ENCODE results near the gene PRSS27. TPM values are rescaled to one million over a fixed set of nuclear protein-coding genes. Genes with fewer than 3 reads are reported as not detected.

PRSS27 gene
- total and polyA plus RNA-seq, 2 of the 4 experiments (the other 2 are of a cell fraction): under 0.01 to 0.58 TPM

GRCh38 chr16:2698103-2698870 lies 21.7 kb downstream of the PRSS27 start:
- Histone ChIP-seq H3K4me3 (ENCODE audit: insufficient read depth, low read depth, low read length) (no peak overlapping the region), H3K4me1 (ENCODE audit: control insufficient read depth, insufficient read depth, low read length) (no peaks in the 10 kb centered on the region), H2BK120ac (ENCODE audit: low read depth, low read length) (no peak overlapping the region), H3K9me1 (ENCODE audit: insufficient read depth, low read length) (no peaks in the 10 kb centered on the region; the same call in 1 of the 2 replicates), H4K91ac (ENCODE audit: insufficient read depth, low read depth, low read length) (no peak overlapping the region), H4K5ac (ENCODE audit: low read depth, low read length) (no peak overlapping the region), H2BK20ac (ENCODE audit: low read depth, low read length) (no peak overlapping the region), H3K56ac (ENCODE audit: extremely low read depth, insufficient read depth, low read length) (no peak overlapping the region), H4K20me1 (ENCODE audit: insufficient read depth, low read length) (peaks cover 3% of the 10 kb centered on the region), H3K18ac (ENCODE audit: low read depth, low read length) (no peak overlapping the region), H3K79me1 (ENCODE audit: low read depth in 1 of 2, low read length in 2 of 2) (peaks cover 0 to 18% of the 10 kb centered on the region in 2 experiments), H3K14ac (replicated peaks; ENCODE audit: low read depth, low read length) (no peak overlapping the region), H3K4me2 (ENCODE audit: low read depth, low read length) (no peak overlapping the region), H3K9me3 (ENCODE audit: control insufficient read depth, insufficient read depth, low read length) (no peaks in the 10 kb centered on the region), H3K27me3 (ENCODE audit: control insufficient read depth, insufficient read depth, low read length) (no peaks in the 10 kb centered on the region), H3K36me3 (ENCODE audit: control insufficient read depth, insufficient read depth, low read length) (peaks cover 57% of the 10 kb centered on the region), H2AK5ac (ENCODE audit: low read depth, low read length) (no peak overlapping the region), H2BK15ac (ENCODE audit: low read depth, low read length) (no peak overlapping the region), H2AK9ac (replicated peaks; ENCODE audit: low read depth, low read length, poor library complexity) (no peak overlapping the region), H3K23ac (ENCODE audit: low read depth, low read length) (no peak overlapping the region), H3K4ac (ENCODE audit: low read depth, low read length) (no peak overlapping the region), H3K27ac (ENCODE audit: insufficient read depth, low read length) (no peak overlapping the region), H3K9ac (ENCODE audit: low read depth, low read length) (no peak overlapping the region), H2AFZ (replicated peaks; ENCODE audit: low read length, poor library complexity) (no peak overlapping the region), H2BK5ac (ENCODE audit: low read depth, low read length, poor library complexity, severe bottlenecking) (no peak overlapping the region), H4K8ac (ENCODE audit: low read depth in 2 of 2, low read length in 2 of 2) (no peak overlapping the region)
- POLR2A ChIA-PET (ENCODE audit: unreplicated experiment): no interaction called here
- ATAC-seq (ENCODE audit: low read depth) (no peak), DNase-seq (no peak)
- TF ChIP-seq CHD1 (IDR thresholded peaks at IDR 0.05; ENCODE audit: low read depth, low read length): no peak
- TF ChIP-seq MAZ (IDR thresholded peaks at IDR 0.05; ENCODE audit: borderline replicate concordance, low read depth, low read length): no peak
- no peak for TF ChIP-seq SMC3 (IDR thresholded peaks at IDR 0.05; ENCODE audit: low read depth, low read length)
- TF ChIP-seq CEBPB (IDR thresholded peaks at IDR 0.05; ENCODE audit: low read depth, low read length): no peak
- TF ChIP-seq POLR2A (IDR thresholded peaks at IDR 0.05; ENCODE audit: low read depth, low read length): no peak
- TF ChIP-seq, protein P1, sequence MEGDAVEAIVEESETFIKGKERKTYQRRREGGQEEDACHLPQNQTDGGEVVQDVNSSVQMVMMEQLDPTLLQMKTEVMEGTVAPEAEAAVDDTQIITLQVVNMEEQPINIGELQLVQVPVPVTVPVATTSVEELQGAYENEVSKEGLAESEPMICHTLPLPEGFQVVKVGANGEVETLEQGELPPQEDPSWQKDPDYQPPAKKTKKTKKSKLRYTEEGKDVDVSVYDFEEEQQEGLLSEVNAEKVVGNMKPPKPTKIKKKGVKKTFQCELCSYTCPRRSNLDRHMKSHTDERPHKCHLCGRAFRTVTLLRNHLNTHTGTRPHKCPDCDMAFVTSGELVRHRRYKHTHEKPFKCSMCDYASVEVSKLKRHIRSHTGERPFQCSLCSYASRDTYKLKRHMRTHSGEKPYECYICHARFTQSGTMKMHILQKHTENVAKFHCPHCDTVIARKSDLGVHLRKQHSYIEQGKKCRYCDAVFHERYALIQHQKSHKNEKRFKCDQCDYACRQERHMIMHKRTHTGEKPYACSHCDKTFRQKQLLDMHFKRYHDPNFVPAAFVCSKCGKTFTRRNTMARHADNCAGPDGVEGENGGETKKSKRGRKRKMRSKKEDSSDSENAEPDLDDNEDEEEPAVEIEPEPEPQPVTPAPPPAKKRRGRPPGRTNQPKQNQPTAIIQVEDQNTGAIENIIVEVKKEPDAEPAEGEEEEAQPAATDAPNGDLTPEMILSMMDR (conservative IDR thresholded peaks at IDR 0.05; ENCODE audit: low read depth, low read length): no peak
- TF ChIP-seq RFX5 (IDR thresholded peaks at IDR 0.05; ENCODE audit: low read depth, low read length): no peak
- TF ChIP-seq, protein P2, sequence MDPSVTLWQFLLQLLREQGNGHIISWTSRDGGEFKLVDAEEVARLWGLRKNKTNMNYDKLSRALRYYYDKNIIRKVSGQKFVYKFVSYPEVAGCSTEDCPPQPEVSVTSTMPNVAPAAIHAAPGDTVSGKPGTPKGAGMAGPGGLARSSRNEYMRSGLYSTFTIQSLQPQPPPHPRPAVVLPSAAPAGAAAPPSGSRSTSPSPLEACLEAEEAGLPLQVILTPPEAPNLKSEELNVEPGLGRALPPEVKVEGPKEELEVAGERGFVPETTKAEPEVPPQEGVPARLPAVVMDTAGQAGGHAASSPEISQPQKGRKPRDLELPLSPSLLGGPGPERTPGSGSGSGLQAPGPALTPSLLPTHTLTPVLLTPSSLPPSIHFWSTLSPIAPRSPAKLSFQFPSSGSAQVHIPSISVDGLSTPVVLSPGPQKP (IDR thresholded peaks at IDR 0.05; ENCODE audit: borderline replicate concordance, low read depth, low read length): no peak
- TF ChIP-seq NFE2L2 (IDR thresholded peaks at IDR 0.05; ENCODE audit: low read depth, low read length): no peak
- TF ChIP-seq MAFK (IDR thresholded peaks at IDR 0.05; ENCODE audit: low read depth, low read length): no peak
- no peak for TF ChIP-seq BHLHE40 (IDR thresholded peaks at IDR 0.05; ENCODE audit: low read depth, low read length)
- TF ChIP-seq RAD21 (IDR thresholded peaks at IDR 0.05; ENCODE audit: low read length): no peak
- no peak for TF ChIP-seq USF2 (IDR thresholded peaks at IDR 0.05; ENCODE audit: low read depth, low read length)
- no TSS peak for BruUV-seq (replicated peaks)
- intact Hi-C loops (cut with micrococcal nuclease): no loop called here
- in situ Hi-C loops (cut with MboI; ENCODE audit: low sequenced_read_pairs): no loop called here
- dilution Hi-C loops (cut with HindIII; ENCODE audit: low sequenced_read_pairs, unreplicated experiment): no loop called here
- 89% methylated on average over 10 of the region's 28 CpGs; no CpG with 5 or more reads in 1 of the 2 experiments for WGBS, 2 experiments (ENCODE audit: extremely low coverage in 2 of 2, insufficient read length in 1 of 2)
- CTCF ChIA-PET: no interaction called here
